ENCODE data around the gene ADAP1.

ADAP1 gene

GRCh38 chr7:972110-972509, 17.6 kb upstream of the ADAP1 start:
- H3K4me2 ChIP-seq (ENCODE audit: low read length), result no peak overlapping the region
- H4K20me1 ChIP-seq (ENCODE audit: insufficient read depth, low read length), result no peaks in the 10 kb centered on the region; the same call in 1 of the 2 replicates

GRCh38 chr7:970744-971143, 16.3 kb upstream of the ADAP1 start:
- no peak overlapping the region for H3K4me3 ChIP-seq (ENCODE audit: low read depth, low read length, poor library complexity, severe bottlenecking)
- H3K27ac ChIP-seq (ENCODE audit: low read depth, low read length, poor library complexity, severe bottlenecking), result no peak overlapping the region
- H4K20me1 ChIP-seq (ENCODE audit: insufficient read depth, low read length), result no peaks in the 10 kb centered on the region; the same call in 1 of the 2 replicates
- no peak overlapping the region for H3K9ac ChIP-seq (ENCODE audit: low read length)
- peaks cover 64% of the 10 kb centered on the region for H3K36me3 ChIP-seq (ENCODE audit: insufficient read depth, low read length)
- H2AFZ ChIP-seq (ENCODE audit: low read length), result no peak overlapping the region
- no peak for TF ChIP-seq EZH2 (IDR thresholded peaks at IDR 0.05; ENCODE audit: borderline replicate concordance, low read length)
- no peak for TF ChIP-seq CTCF (IDR thresholded peaks at IDR 0.05; ENCODE audit: low read length)
- H3K9me3 ChIP-seq (ENCODE audit: low read length), result no peaks in the 10 kb centered on the region
- no peaks in the 10 kb centered on the region for H3K9me2 ChIP-seq (ENCODE audit: low read depth, low read length)
- H3K4me2 ChIP-seq (ENCODE audit: low read length), result no peak overlapping the region
- peaks cover 6% of the 10 kb centered on the region for H3K4me1 ChIP-seq (ENCODE audit: insufficient read depth, low read length, severe bottlenecking)
- H3K79me2 ChIP-seq (ENCODE audit: insufficient read depth, low read length), result peaks cover 10% of the 10 kb centered on the region
- H3K27me3 ChIP-seq (ENCODE audit: insufficient read depth, low read length), result no peaks in the 10 kb centered on the region
- no peaks in the 10 kb centered on the region for H3F3A ChIP-seq (ENCODE audit: insufficient read depth, low read length)

More at GRCh38 chr7:972110-972509, 17.6 kb upstream of the ADAP1 start:
- Histone ChIP-seq H3K9ac (ENCODE audit: low read length) (no peak overlapping the region), H3K9me2 (ENCODE audit: low read depth, low read length) (no peaks in the 10 kb centered on the region), H3K27ac (ENCODE audit: low read depth, low read length, poor library complexity, severe bottlenecking) (no peak overlapping the region), H2AFZ (ENCODE audit: low read length) (no peak overlapping the region), H3K36me3 (ENCODE audit: insufficient read depth, low read length) (peaks cover 58% of the 10 kb centered on the region), H3K4me1 (ENCODE audit: insufficient read depth, low read length, severe bottlenecking) (peaks cover 6% of the 10 kb centered on the region), H3K79me2 (ENCODE audit: insufficient read depth, low read length) (peaks cover 10% of the 10 kb centered on the region), H3F3A (ENCODE audit: insufficient read depth, low read length) (no peaks in the 10 kb centered on the region), H3K4me3 (ENCODE audit: low read depth, low read length, poor library complexity, severe bottlenecking) (no peak overlapping the region), H3K9me3 (ENCODE audit: low read length) (no peaks in the 10 kb centered on the region), H3K27me3 (ENCODE audit: insufficient read depth, low read length) (no peaks in the 10 kb centered on the region)
- TF ChIP-seq CTCF (IDR thresholded peaks at IDR 0.05; ENCODE audit: low read length) (no peak), EZH2 (IDR thresholded peaks at IDR 0.05; ENCODE audit: borderline replicate concordance, low read length) (no peak)

- Histone ChIP-seq H3K4me2 (ENCODE audit: low read length) (no peak overlapping the region), H3K9me2 (ENCODE audit: low read depth, low read length) (no peaks in the 10 kb centered on the region), H2AFZ (ENCODE audit: low read length) (no peak overlapping the region), H3K4me1 (ENCODE audit: insufficient read depth, low read length, severe bottlenecking) (peaks cover 5% of the 10 kb centered on the region), H3K4me3 (ENCODE audit: low read depth, low read length, poor library complexity, severe bottlenecking) (no peak overlapping the region), H3K9ac (ENCODE audit: low read length) (no peak overlapping the region), H4K20me1 (ENCODE audit: insufficient read depth, low read length) (no peaks in the 10 kb centered on the region; the same call in 1 of the 2 replicates), H3K27me3 (ENCODE audit: insufficient read depth, low read length) (peaks cover 6% of the 10 kb centered on the region; the same call in 1 of the 2 replicates), H3K79me2 (ENCODE audit: insufficient read depth, low read length) (peaks cover 6% of the 10 kb centered on the region), H3K27ac (ENCODE audit: low read depth, low read length, poor library complexity, severe bottlenecking) (no peak overlapping the region), H3K9me3 (ENCODE audit: low read length) (no peaks in the 10 kb centered on the region), H3F3A (ENCODE audit: insufficient read depth, low read length) (no peaks in the 10 kb centered on the region), H3K36me3 (ENCODE audit: insufficient read depth, low read length) (peaks cover 64% of the 10 kb centered on the region)
- no peak for TF ChIP-seq EZH2 (IDR thresholded peaks at IDR 0.05; ENCODE audit: borderline replicate concordance, low read length)
- no peak for TF ChIP-seq CTCF (IDR thresholded peaks at IDR 0.05; ENCODE audit: low read length)
Measured at GRCh38 chr7:969403-969802, 14.9 kb upstream of the ADAP1 start.
